WTC11 (cell line): ENCODE results near the gene SNX22. TPM values are rescaled to one million over a fixed set of nuclear protein-coding genes. Genes with fewer than 3 reads are reported as not detected.

ENCODE experiments used
- ATAC-seq: fragments of 200-7000 bp; cut with Tn5 transposase; 2 replicates; pipeline ENCODE4 v1.10.0; 2021; ENCODE audit warnings: mild to moderate bottlenecking, moderate library complexity
- CTCF ChIA-PET: fragments of 300-600 bp; sonication (Branson Sonifier 250); formaldehyde crosslinking; loops from one replicate; lab custom pipeline; 2021; ENCODE audit warnings: antibody characterized with exemption; lab: Charles Lee
- POLR2A ChIA-PET: fragments of 350-600 bp; sonication (Branson Sonifier 250); formaldehyde crosslinking; loops from one replicate; lab custom pipeline; 2021; ENCODE audit warnings: antibody characterized with exemption; lab: Charles Lee
- DNase-seq: peaks from one replicate; pipeline ENCODE4 v3.0.0; 2021; ENCODE audit warnings: low spot score
- H3K27ac Mint-ChIP-seq: 2 replicates; pipeline ENCODE4 v1.8.0; 2021; ENCODE audit warnings: mixed read lengths
- H3K27me3 Mint-ChIP-seq: 2 replicates; pipeline ENCODE4 v1.8.0; 2021; ENCODE audit warnings: low read depth, mild to moderate bottlenecking, moderate library complexity, mixed read lengths
- H3K36me3 Mint-ChIP-seq: 2 replicates; pipeline ENCODE4 v1.8.0; 2021; ENCODE audit warnings: mixed read lengths
- H3K4me1 Mint-ChIP-seq: 2 replicates; pipeline ENCODE4 v1.8.0; 2022; ENCODE audit warnings: mixed read lengths
- H3K4me3 Mint-ChIP-seq: 2 replicates; pipeline ENCODE4 v1.8.0; 2021; ENCODE audit warnings: mild to moderate bottlenecking, moderate library complexity, mixed read lengths
- H3K9me3 Mint-ChIP-seq: 2 replicates; pipeline ENCODE4 v1.8.0; 2021; ENCODE audit warnings: mixed read lengths
- AFF4 ChIP-seq: sonication (generic); formaldehyde crosslinking; IDR thresholded peaks from 2 replicates; pipeline ENCODE4 v1.8.1; 2023; ENCODE audit warnings: mild to moderate bottlenecking, missing genetic modification reagents, borderline replicate concordance
- ETV6 ChIP-seq: sonication (generic); formaldehyde crosslinking; IDR thresholded peaks from 2 replicates; pipeline ENCODE4 v1.8.1; 2022; ENCODE audit warnings: mild to moderate bottlenecking, missing genetic modification reagents
- GABPB1 ChIP-seq: sonication (generic); formaldehyde crosslinking; IDR thresholded peaks from 2 replicates; pipeline ENCODE4 v1.8.1; 2023; ENCODE audit warnings: mild to moderate bottlenecking, missing genetic modification reagents
- HMGA2 ChIP-seq: fragments of 250-450 bp; sonication (Bioruptor Pico); IDR thresholded peaks from 2 replicates; pipeline ENCODE4 v1.4.0; 2021; ENCODE audit warnings: mild to moderate bottlenecking, moderate library complexity
- JAZF1 ChIP-seq: fragments of 250-450 bp; sonication (Bioruptor Pico); IDR thresholded peaks from 2 replicates; pipeline ENCODE4 v1.9.0; 2021; ENCODE audit warnings: moderate library complexity, mild to moderate bottlenecking, inconsistent platforms
- KAT7 ChIP-seq: sonication (generic); formaldehyde crosslinking; IDR thresholded peaks from 2 replicates; pipeline ENCODE4 v1.8.1; 2023; ENCODE audit warnings: missing genetic modification reagents, mild to moderate bottlenecking, borderline replicate concordance
- MXD4 ChIP-seq: fragments of 250-450 bp; sonication (Bioruptor Pico); IDR thresholded peaks from 2 replicates; pipeline ENCODE4 v1.8.0; 2021; ENCODE audit warnings: mild to moderate bottlenecking, moderate library complexity, borderline replicate concordance
- PRDM15 ChIP-seq: sonication (generic); formaldehyde crosslinking; IDR thresholded peaks from 2 replicates; pipeline ENCODE4 v1.8.0; 2022; ENCODE audit warnings: missing genetic modification reagents
- SMAD3 ChIP-seq: sonication (generic); formaldehyde crosslinking; IDR thresholded peaks from 2 replicates; pipeline ENCODE4 v1.8.0; 2022; ENCODE audit warnings: missing genetic modification reagents, mild to moderate bottlenecking, borderline replicate concordance
- TEAD1 ChIP-seq: sonication (generic); formaldehyde crosslinking; IDR thresholded peaks from 2 replicates; pipeline ENCODE4 v1.8.0; 2022; ENCODE audit warnings: mild to moderate bottlenecking, missing genetic modification reagents
- TEAD4 ChIP-seq: sonication (generic); formaldehyde crosslinking; IDR thresholded peaks from 2 replicates; pipeline ENCODE4 v1.8.0; 2022; ENCODE audit warnings: mild to moderate bottlenecking, missing genetic modification reagents
- TP53 ChIP-seq: sonication (generic); formaldehyde crosslinking; IDR thresholded peaks from 2 replicates; pipeline ENCODE4 v1.8.1; 2023; ENCODE audit warnings: mild to moderate bottlenecking, missing genetic modification reagents
- ZNF138 ChIP-seq: sonication (generic); formaldehyde crosslinking; conservative IDR thresholded peaks from 2 replicates; pipeline ENCODE4 v1.8.1; 2022; ENCODE audit warnings: mild to moderate bottlenecking, moderate library complexity, missing genetic modification reagents
- ZNF416 ChIP-seq: fragments of 250-450 bp; sonication (Bioruptor Pico); IDR thresholded peaks from 2 replicates; pipeline ENCODE4 v1.9.0; 2021; ENCODE audit warnings: mild to moderate bottlenecking, inconsistent platforms
- ZNF425 ChIP-seq: fragments of 250-450 bp; sonication (Bioruptor Pico); conservative IDR thresholded peaks from 2 replicates; pipeline ENCODE4 v1.9.0; 2021; ENCODE audit warnings: mild to moderate bottlenecking
- total RNA-seq: library from RNA; stranded (reverse); gene quantifications from 3 replicates; pipeline ENCODE4 v1.2.3, GENCODE V29; 2021

The SNX22 gene
- total RNA-seq, 1 experiment from 2014 or later = 5.9 TPM

DNA sequence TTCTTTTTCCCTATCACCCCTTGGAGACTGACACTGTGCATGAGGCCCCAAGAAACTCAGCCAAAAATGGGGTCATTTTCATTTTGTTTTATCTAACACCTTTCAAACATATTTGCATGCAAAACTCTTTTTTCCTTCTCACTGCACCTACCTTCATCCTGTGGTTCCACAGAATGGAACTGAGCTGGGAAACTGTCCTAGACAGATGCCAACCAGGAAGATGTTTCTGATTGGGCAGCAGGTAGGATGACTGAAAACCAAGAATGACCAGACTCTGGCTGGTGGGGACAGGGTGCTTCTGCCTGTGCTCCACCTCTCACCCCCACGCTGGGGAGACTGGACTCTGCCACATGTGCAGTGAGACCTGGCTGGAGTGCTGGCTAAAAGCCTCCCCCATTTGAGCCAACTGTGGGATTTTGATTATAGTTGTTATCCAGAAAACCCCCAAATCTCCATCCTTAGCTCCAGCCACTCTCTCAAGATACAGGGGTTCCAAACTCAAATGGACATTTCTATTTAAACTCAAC lies 6.1 kb downstream of the SNX22 start:
- ATAC-seq (no peak), DNase-seq (no peak)
- H3K4me3 Mint-ChIP-seq = no peak overlapping the region
- H3K27me3 Mint-ChIP-seq = peaks cover 9% of the 10 kb centered on the region
- no peak for TF ChIP-seq TP53 (CRISPR knock-in tag)
- TF ChIP-seq HMGA2 = no peak
- no peak for TF ChIP-seq ZNF138 (CRISPR knock-in tag)
- no peak for TF ChIP-seq SMAD3 (CRISPR knock-in tag)
- no peak for TF ChIP-seq KAT7 (CRISPR knock-in tag)
- no peak for TF ChIP-seq TEAD1 (CRISPR knock-in tag)
- no peak for TF ChIP-seq JAZF1 (CRISPR knock-in tag)
- TF ChIP-seq ZNF416 (CRISPR knock-in tag) = no peak
- TF ChIP-seq ZNF425 (CRISPR knock-in tag) = no peak
- ChIA-PET POLR2A (no interaction called here), CTCF (no interaction called here)
- peaks cover 57% of the 10 kb centered on the region for H3K36me3 Mint-ChIP-seq
- peaks cover 15% of the 10 kb centered on the region for H3K4me1 Mint-ChIP-seq
- H3K9me3 Mint-ChIP-seq = no peaks in the 10 kb centered on the region
- H3K27ac Mint-ChIP-seq = no peak overlapping the region

DNA sequence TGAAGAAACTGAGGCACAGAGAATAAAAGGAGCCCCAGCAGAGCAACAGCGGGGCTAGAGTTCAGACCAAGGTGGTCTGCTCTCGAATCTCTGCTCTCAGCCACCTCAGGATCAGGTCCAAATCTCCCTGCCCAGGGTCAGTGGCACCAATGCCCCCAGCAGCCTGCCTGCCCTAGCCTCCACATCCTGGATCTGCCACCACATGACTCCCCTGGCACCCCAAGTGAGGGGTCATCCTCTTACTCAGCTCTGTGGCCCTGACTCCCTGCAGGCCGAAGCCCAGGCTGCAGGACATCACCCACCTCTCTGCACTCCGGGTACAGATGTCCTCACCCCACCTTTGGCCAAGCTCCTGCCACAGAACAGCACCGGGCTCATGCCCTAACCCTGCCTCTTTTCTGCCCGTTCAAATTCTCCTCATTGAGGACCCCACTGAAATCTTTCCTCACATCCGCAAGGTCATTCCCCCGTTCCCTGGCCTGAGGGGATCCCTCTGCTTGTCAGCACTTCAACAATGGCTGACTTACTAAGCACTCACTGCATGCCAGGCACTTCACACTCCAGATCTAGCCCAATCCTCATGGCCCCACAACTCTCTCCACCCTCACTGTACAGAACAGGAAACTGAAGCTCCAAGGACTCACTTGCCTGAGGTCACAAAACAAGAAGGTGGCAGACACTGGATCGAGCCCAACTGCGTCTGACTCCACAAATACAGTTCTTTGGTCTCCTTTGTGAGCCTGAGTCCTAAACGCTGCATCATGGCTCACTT lies 7.0 kb downstream of the SNX22 start:
- TF ChIP-seq AFF4 (CRISPR knock-in tag) = no peak
- no peak for TF ChIP-seq MXD4
- no peak for TF ChIP-seq PRDM15 (CRISPR knock-in tag)
- no peak for TF ChIP-seq GABPB1
- no peak for TF ChIP-seq ETV6 (CRISPR knock-in tag)
- TF ChIP-seq TEAD4 = no peak
- no peaks in the 10 kb centered on the region for H3K9me3 Mint-ChIP-seq
- ChIA-PET POLR2A (no interaction called here), CTCF (no interaction called here)
- H3K27me3 Mint-ChIP-seq = peaks cover under 1% of the 10 kb centered on the region
- peak overlapping the region; percentile 24 for H3K27ac Mint-ChIP-seq
- ATAC-seq = no peak
- DNase-seq = no peak
- peaks cover 57% of the 10 kb centered on the region for H3K36me3 Mint-ChIP-seq
- no peak overlapping the region for H3K4me3 Mint-ChIP-seq
- H3K4me1 Mint-ChIP-seq = peaks cover 10% of the 10 kb centered on the region
